Measurements from ENCODE around the gene MRPL11. TPM values are rescaled to one million over a fixed set of nuclear protein-coding genes. Genes with fewer than 3 reads are reported as not detected.

The MRPL11 gene
- total and polyA plus RNA-seq, 2 donors (not counting 1 experiment from before 2014, with no cell fraction given), result 25.5 to 26.7 TPM

GRCh38 chr11:66480117-66480938 lies 41.7 kb upstream of the MRPL11 start, which contains the start of gene DPP3:
DPP3 (plus strand) TSS chr11:66480434; CDS start chr11:66482201, 1,767 bp downstream.
- under 1% methylated on average over 57 of the region's 62 CpGs for WGBS (ENCODE audit: insufficient coverage)
- Histone ChIP-seq H3K4me3 (ENCODE audit: control extremely low read depth in 1 of 5, extremely low read depth in 1 of 5, insufficient read depth in 1 of 5, low read depth in 2 of 5, low read length in 4 of 5) (peak within 1 kb of the TSS; percentile 36 to 92 (median 71)), H3K79me2 (ENCODE audit: control insufficient read depth, insufficient read depth, low read length) (peaks cover 12% of the 10 kb centered on the region), H3K27me3 (replicated peaks in 1 of 4; ENCODE audit: control extremely low read depth in 1 of 4, control insufficient read depth in 3 of 4, insufficient read depth in 4 of 4, low read length in 3 of 4) (no peaks in the 10 kb centered on the region), H3K9me3 (ENCODE audit: control extremely low read depth in 1 of 3, control insufficient read depth in 2 of 3, insufficient read depth in 1 of 3, low read length in 2 of 3) (no peaks in the 10 kb centered on the region), H3K27ac (ENCODE audit: low read length in 2 of 2) (peak within 1 kb of the TSS; percentile 63 to 85), H3K4me1 (ENCODE audit: control insufficient read depth in 2 of 2, insufficient read depth in 2 of 2, low read length in 2 of 2) (peaks cover 10 to 20% of the 10 kb centered on the region in 2 donors), H3K4me2 (replicated peaks; ENCODE audit: low read depth, low read length, poor library complexity, severe bottlenecking) (peak within 1 kb of the TSS; percentile 88), H2AFZ (ENCODE audit: insufficient read depth, low read depth, low read length, poor library complexity, severe bottlenecking) (peak within 1 kb of the TSS; percentile 94), H4K20me1 (ENCODE audit: control insufficient read depth, insufficient read depth, low read length, poor library complexity, severe bottlenecking) (no peaks in the 10 kb centered on the region), H3K36me3 (replicated peaks in 1 of 2; ENCODE audit: control extremely low read depth in 1 of 2, control insufficient read depth in 1 of 2, extremely low read depth in 1 of 2, insufficient read depth in 2 of 2, low read length in 1 of 2) (peaks cover 0 to 7% of the 10 kb centered on the region in 2 experiments), H3K9ac (ENCODE audit: low read length) (peak within 1 kb of the TSS; percentile 76)
- TF ChIP-seq EZH2 (IDR thresholded peaks at IDR 0.05; ENCODE audit: borderline replicate concordance, insufficient read depth, low read depth, low read length, poor library complexity, severe bottlenecking) (no peak), CTCF (IDR thresholded peaks at IDR 0.05) (no peak)
- CTCF ChIA-PET, result interaction anchor here (0.7 to 3.6 kb wide), 14 partner anchors 12 to 198 kb away, joined by 3 to 45 read pairs (median 4); partner anchors contain the start of genes BBS1, MRPL11, PELI3 and RBM4
- peak within 1 kb of the TSS; percentile 93 for H3K27ac Mint-ChIP-seq
- POLR2A ChIA-PET, result interaction anchor here (0.6 to 2.2 kb wide), 11 partner anchors 11 to 363 kb away, joined by 3 to 18 read pairs (median 5); partner anchors contain the start of genes BBS1, MRPL11, PELI3 and RBM4
- no peaks in the 10 kb centered on the region for H3K27me3 Mint-ChIP-seq
- peak within 1 kb of the TSS; percentile 92 for H3K4me3 Mint-ChIP-seq
- ATAC-seq (ENCODE audit: low read depth), result peak; percentile 97
- peaks cover 20% of the 10 kb centered on the region for H3K4me1 Mint-ChIP-seq
- H3K9me3 Mint-ChIP-seq (ENCODE audit: insufficient read depth), result no peaks in the 10 kb centered on the region
- peak; percentile 96 for DNase-seq
- intact Hi-C loops (cut with micrococcal nuclease), result loop anchor here (1.0 to 2.0 kb wide), 6 partner anchors 14 to 198 kb away; partner anchors contain the start of genes ACTN3, BBS1, PELI3 and ZDHHC24
